Measurements from ENCODE around the gene C1orf159.

The C1orf159 gene

DNA sequence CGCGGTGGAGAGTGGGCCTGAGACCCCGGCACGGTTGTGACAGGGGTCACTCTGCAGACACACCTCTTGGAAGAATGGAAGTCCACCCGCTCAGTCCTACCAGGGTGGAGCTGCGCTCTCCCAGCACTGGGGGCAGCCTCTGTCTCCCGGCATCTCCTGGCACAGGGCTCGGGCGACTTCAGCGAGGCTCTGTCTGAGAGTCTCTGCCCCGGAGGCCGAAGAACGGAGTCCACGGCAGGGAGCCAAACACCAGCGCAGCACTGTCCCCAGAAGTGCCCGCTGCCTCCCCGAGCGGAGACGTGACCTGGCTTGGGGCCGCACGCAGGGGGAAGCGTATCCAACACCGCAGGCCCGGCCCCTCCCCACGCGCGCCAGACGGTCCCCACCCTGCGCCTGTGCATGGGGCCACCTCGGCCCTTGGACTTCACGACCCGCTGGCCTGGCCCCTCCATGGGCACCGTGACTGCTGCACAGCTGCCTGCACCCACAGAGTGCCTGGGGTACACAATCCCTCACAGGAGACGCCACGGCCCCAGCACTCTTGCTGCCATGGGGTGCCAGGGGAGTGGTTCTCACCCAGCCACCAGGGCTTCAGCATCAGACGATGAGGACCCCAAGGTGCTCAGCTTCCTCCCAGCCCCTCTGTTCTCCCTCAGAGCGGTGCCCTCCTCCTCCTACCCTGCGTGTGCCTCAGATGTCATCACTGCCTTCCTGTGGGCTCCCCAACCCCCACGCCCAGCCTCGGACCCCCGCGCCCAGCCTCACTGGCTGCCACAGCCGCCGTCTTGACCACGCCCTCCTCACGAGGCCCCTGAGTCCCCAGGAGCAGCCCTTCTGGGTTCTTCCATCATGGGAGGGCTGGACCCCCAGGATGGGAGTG, 26.8 kb downstream of the C1orf159 start:
- ATAC-seq (ENCODE audit: low read depth), result no peak
- TF ChIP-seq, protein P1, sequence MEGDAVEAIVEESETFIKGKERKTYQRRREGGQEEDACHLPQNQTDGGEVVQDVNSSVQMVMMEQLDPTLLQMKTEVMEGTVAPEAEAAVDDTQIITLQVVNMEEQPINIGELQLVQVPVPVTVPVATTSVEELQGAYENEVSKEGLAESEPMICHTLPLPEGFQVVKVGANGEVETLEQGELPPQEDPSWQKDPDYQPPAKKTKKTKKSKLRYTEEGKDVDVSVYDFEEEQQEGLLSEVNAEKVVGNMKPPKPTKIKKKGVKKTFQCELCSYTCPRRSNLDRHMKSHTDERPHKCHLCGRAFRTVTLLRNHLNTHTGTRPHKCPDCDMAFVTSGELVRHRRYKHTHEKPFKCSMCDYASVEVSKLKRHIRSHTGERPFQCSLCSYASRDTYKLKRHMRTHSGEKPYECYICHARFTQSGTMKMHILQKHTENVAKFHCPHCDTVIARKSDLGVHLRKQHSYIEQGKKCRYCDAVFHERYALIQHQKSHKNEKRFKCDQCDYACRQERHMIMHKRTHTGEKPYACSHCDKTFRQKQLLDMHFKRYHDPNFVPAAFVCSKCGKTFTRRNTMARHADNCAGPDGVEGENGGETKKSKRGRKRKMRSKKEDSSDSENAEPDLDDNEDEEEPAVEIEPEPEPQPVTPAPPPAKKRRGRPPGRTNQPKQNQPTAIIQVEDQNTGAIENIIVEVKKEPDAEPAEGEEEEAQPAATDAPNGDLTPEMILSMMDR (IDR thresholded peaks at IDR 0.05; ENCODE audit: poor library complexity, severe bottlenecking), result no peak
- no peak for DNase-seq (ENCODE audit: low spot score)
- H3K4me3 ChIP-seq (ENCODE audit: severe bottlenecking), result no peak overlapping the region
- no peaks in the 10 kb centered on the region for H3K27me3 ChIP-seq (ENCODE audit: insufficient read depth, poor library complexity, severe bottlenecking)
- H3K4me1 ChIP-seq (ENCODE audit: insufficient read depth, poor library complexity, severe bottlenecking), result no peaks in the 10 kb centered on the region
- H3K27ac ChIP-seq (ENCODE audit: poor library complexity, severe bottlenecking), result no peak overlapping the region
- H3K9me3 ChIP-seq (ENCODE audit: severe bottlenecking), result no peaks in the 10 kb centered on the region
- no peaks in the 10 kb centered on the region for H3K36me3 ChIP-seq (ENCODE audit: low read depth)

DNA sequence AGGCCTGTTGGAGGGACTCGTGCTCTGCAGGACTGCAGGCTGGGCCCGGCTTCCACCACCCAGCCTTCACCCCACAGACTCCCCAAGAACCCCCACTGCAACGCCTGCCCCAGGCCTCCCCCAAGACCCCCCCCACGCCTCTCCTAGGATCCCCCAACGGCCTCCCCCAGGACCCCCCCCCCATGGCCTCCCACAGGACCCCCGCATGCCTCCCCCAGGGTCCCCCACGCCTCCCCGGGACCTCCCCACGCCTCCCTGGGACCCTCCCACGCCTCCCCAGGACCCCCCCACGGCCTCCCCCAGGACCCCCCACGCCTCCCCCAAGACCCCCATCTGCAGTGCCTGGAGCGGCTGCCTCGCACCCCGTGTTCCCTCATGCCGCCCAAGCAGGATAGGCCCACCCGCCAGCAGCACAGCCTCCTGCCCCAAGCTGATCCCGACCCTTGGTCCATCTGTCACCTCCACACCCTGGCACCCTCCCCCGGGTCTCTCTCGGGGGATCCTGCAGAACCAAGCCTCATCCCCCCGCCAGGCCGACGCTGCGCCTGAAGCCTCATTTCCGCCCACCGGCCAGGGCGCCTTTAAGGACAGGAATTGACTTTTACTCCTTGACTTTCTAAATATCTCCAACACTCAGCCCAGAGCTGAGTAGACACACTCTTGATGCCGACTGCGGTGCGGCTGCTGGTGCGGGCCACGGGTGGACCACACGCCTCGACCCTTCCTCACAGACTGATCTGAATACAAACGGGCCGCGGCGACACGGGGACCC, 27.7 kb downstream of the C1orf159 start:
- H3K4me3 ChIP-seq (ENCODE audit: severe bottlenecking), result no peak overlapping the region
- H3K9me3 ChIP-seq (ENCODE audit: severe bottlenecking), result no peaks in the 10 kb centered on the region
- TF ChIP-seq, protein P1 (IDR thresholded peaks at IDR 0.05; ENCODE audit: poor library complexity, severe bottlenecking), result no peak
- H3K4me1 ChIP-seq (ENCODE audit: insufficient read depth, poor library complexity, severe bottlenecking), result no peaks in the 10 kb centered on the region
- no peak overlapping the region for H3K27ac ChIP-seq (ENCODE audit: poor library complexity, severe bottlenecking)
- H3K27me3 ChIP-seq (ENCODE audit: insufficient read depth, poor library complexity, severe bottlenecking), result no peaks in the 10 kb centered on the region
- ATAC-seq (ENCODE audit: low read depth) (no peak), DNase-seq (ENCODE audit: low spot score) (no peak)
- no peaks in the 10 kb centered on the region for H3K36me3 ChIP-seq (ENCODE audit: low read depth)

DNA sequence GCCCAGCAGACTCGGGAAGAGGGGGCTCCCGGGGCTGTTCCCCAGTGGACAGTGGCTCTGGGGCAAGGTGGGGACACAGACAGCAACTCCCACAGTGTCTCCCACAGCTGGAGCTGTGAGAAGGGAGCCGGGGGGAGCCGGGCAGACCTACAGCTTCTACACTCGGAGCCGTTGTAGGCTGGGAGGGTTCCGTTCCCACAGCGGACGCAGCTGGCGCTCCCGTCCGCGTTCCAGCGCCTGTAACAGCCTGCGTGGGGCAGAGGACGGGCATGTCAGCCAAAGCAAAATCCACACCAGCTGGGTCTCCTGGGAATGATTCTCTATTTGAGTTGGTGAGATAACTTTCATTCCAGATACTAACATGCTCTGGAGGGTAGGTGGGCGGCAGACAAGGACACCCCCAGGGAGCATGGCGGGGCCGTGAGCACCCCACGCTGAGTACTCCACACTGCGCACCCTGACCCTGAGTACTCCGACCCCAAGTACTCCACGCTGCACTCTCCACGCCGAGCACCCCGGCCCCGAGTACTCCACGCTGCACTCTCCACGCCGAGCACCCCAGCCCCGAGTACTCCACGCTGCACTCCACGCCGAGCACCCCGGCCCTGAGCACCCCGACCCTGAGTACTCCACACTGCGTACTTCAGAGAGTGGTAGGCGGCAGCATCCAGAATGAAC, 28.4 kb downstream of the C1orf159 start:
- no peak overlapping the region for H3K27ac ChIP-seq (ENCODE audit: poor library complexity, severe bottlenecking)
- no peaks in the 10 kb centered on the region for H3K9me3 ChIP-seq (ENCODE audit: severe bottlenecking)
- H3K27me3 ChIP-seq (ENCODE audit: insufficient read depth, poor library complexity, severe bottlenecking), result no peaks in the 10 kb centered on the region
- no peak overlapping the region for H3K4me3 ChIP-seq (ENCODE audit: severe bottlenecking)
- ATAC-seq (ENCODE audit: low read depth) (no peak), DNase-seq (ENCODE audit: low spot score) (no peak)
- H3K4me1 ChIP-seq (ENCODE audit: insufficient read depth, poor library complexity, severe bottlenecking), result no peaks in the 10 kb centered on the region
- TF ChIP-seq, protein P1 (IDR thresholded peaks at IDR 0.05; ENCODE audit: poor library complexity, severe bottlenecking), result no peak
- no peaks in the 10 kb centered on the region for H3K36me3 ChIP-seq (ENCODE audit: low read depth)

DNA sequence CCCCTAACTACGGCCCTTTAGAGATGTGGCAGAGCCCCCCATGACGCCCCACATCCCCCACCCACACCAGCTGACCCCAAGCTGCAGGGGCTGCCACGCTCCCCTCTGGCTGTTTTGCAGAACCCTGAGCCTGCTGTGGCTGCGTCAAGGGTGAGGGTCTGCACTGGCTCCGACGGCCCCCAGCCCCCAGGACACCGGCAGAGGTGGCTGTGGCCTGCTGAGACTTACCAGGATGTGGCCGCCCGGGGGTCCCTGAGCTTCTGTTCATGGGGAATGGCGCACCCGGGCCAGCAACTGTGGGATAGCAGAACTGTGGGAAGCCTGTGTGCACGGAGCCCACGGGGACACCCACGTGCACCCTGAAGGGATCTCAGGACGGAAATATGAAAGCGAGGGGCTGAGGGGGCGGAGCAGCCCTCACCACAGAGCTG, 29.0 kb downstream of the C1orf159 start:
- Histone ChIP-seq H3K4me1 (ENCODE audit: insufficient read depth, poor library complexity, severe bottlenecking) (no peaks in the 10 kb centered on the region), H3K9me3 (ENCODE audit: severe bottlenecking) (no peaks in the 10 kb centered on the region), H3K27me3 (ENCODE audit: insufficient read depth, poor library complexity, severe bottlenecking) (no peaks in the 10 kb centered on the region), H3K27ac (ENCODE audit: poor library complexity, severe bottlenecking) (no peak overlapping the region), H3K4me3 (ENCODE audit: severe bottlenecking) (no peak overlapping the region), H3K36me3 (ENCODE audit: low read depth) (no peaks in the 10 kb centered on the region)
- ATAC-seq (ENCODE audit: low read depth), result no peak
- TF ChIP-seq, protein P1 (IDR thresholded peaks at IDR 0.05; ENCODE audit: poor library complexity, severe bottlenecking), result no peak
- DNase-seq (ENCODE audit: low spot score), result no peak
